MV-4-11 (cell line): ENCODE measurements around the gene FOXN3.

ENCODE experiments used
- DNase-seq: peaks from one replicate; lab custom pipeline; 2025; lab: John Stamatoyannopoulos, UW

The FOXN3 gene

GRCh38 chr14:89330236-89331002 is 86.6 kb downstream of the FOXN3 start:
- DNase-seq, result peak; percentile 68

DNA sequence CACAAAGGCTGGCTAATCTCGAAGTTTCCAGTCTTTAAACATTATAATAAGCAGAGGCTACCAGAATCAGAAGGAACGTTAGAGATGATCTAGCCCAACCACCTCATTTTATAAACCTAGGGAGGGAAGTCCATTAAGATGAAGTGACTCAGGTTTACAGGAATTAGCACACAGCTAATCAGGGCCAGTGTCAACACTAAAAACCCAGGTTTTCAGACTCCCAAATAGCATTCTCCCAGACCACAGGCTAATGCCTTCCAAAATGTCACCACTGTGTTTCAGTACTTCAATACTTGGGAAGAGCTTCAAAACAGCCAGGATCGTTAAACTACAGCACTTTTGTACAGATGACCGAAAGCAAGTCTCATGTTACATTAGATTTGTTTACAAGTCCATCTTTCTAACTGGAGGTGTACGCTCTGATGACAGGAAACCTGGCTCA is 89.2 kb downstream of the FOXN3 start:
- DNase-seq, result no peak

GRCh38 chr14:89325959-89326358 is 91.1 kb downstream of the FOXN3 start:
- DNase-seq, result no peak

GRCh38 chr14:89325299-89325883 is 91.6 kb downstream of the FOXN3 start:
- no peak for DNase-seq

- DNase-seq, result no peak
Observed at GRCh38 chr14:89324501-89325298, 92.3 kb downstream of the FOXN3 start.

DNA sequence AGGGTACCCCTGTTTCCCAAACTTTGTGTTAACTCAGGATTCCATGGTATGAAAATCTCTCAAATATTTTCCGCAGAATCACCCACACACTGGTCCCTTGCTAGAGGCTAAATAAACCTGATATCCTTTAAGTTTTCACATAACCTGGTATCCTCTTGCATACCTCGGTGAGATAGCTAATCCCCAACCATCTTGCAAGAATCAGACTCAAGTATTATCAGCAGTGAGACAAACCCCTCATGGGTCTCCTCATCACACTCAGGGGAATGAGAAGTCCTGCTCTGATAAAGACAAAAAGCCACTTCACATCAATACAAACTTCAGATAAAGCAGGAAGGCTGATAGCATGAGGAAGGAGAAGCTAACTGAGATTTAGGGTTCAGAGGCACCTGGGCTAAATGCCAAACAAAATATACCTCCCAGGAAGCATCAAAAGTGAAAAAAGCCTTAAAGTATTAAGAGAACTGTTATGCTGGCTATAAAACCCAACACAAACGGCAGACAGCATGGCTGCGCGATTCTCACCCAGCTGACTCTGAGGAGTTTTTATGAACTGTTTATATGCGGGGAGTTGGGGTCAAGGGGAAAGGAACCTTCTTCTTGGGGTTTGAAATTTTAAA is 96.5 kb downstream of the FOXN3 start:
- no peak for DNase-seq

- no peak for DNase-seq
Observed at GRCh38 chr14:89319687-89320086, 97.3 kb downstream of the FOXN3 start.

GRCh38 chr14:89317051-89317691 is 99.9 kb downstream of the FOXN3 start:
- DNase-seq, result no peak

- no peak for DNase-seq
Observed at GRCh38 chr14:89315493-89316470, 101.3 kb downstream of the FOXN3 start.

DNA sequence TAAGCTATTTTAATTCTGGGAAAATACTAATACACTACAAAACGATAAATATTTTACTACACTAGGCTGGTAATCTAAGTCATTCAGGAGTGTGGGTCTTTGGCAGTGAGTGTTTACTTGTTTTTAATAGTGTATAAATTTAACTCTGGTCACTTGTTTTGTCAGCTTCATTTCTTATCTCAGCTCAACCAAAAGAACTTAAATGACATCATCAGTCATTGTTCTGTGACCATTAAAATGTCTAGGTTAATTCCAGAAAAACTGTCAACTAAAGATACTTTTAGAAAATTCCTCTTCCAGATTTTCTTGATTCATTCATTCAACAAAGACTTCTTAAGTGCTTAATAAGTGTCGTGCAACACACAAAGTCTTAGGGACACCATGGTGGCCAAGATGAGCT is 102.8 kb downstream of the FOXN3 start:
- no peak for DNase-seq

DNA sequence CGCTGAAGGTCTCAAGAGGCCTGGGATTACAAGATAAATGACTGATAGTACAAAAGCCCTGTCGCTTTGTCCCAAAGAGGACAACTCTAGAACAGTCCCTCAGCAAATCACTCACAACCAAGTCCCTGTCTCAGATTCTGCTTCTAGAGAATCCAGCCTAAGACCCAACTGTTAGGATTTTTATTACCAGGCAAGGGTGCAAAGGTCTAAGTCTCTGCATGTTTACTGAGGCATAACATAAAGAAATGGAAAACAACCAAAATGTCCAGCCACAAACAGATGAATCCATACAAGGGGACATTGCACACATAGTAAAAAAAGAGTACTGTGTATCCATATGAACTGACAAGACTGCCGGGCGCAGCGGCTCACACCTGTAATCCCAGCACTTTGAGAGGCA is 104.1 kb downstream of the FOXN3 start:
- no peak for DNase-seq

DNA sequence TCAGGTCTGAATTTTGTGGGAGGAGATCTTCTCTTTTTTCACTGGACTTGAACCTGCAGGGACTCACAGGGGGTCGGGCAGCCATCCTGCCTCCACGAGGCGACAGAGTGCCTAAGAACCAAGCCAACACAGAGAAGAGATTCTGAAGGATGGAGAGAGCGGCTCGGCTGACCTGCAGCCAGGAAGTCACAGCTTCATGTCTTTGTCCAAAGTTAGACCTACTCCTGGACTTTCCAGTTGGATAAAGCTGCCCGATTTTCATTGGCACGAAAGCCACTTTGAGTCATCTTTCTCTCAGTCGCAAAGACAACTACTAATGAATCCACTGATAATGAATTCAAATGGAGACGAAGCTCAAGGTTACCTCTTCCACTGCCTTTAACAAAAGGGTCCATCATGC is 106.8 kb downstream of the FOXN3 start:
- DNase-seq, result no peak

DNA sequence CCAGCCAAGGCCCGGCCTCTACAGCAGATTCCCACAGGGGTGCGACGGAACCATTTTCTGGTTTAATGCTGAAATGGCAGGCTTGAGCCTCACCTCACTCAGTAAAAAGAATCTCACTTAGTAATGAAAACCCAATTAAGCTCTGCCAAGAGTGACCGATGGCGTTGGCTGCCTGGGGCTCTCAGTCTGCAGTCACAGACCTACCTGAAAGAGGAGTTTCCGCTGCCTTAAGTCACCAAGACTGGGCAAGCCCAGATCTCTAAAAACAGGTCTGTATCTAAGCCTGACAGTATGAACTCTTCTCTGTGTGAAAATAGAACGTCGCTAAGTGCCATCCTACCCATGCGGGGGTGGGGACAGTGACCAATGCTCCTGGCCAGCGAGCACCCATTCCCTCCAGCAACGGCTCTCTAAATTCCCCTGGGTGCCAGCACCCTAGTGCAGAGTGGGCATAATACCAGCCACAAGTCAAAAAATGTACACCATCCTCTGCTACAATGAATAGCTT is 107.3 kb downstream of the FOXN3 start:
- DNase-seq, result no peak

GRCh38 chr14:89308232-89308959 is 108.6 kb downstream of the FOXN3 start:
- DNase-seq, result peak; percentile 64

DNA sequence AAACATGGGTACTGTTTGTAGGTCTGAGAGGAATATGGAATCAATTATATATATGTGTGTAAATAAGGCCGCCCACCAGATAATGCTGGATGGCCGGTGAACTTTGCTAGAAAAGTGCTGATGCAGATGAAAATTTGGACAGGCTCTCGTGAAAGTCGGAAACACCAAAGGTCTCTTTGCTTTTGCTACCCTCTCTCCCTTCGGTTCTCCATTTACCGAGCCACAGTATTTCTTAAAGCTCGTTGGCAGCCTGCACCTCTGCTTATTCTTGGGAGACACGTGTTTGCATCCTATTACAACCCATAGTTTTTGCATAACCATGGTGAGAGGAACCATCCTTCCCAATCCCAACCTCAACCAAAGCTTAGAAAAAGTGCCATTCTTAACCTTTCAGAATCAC is 109.6 kb downstream of the FOXN3 start:
- DNase-seq, result no peak

GRCh38 chr14:89304972-89305703 is 111.9 kb downstream of the FOXN3 start:
- DNase-seq, result peak; percentile 21

DNA sequence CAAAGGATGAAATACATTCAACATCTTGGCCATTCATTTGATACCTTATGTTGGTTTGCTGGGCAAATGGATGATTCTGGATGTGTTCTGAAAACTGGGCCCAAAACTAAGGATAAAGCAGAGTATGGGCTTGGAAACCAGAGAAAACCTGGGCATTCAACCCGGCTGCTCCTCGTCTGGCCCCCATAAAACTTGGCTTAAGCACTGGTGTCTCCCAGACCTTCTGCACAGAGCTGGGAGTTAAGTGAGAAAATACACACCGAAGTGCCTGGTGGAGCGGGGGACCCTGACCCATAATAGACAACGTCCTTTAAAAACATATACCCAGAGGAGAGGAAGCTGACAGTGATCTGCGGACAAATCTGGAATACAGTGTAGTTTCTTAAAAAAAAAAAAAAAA is 112.5 kb downstream of the FOXN3 start:
- DNase-seq, result no peak

DNA sequence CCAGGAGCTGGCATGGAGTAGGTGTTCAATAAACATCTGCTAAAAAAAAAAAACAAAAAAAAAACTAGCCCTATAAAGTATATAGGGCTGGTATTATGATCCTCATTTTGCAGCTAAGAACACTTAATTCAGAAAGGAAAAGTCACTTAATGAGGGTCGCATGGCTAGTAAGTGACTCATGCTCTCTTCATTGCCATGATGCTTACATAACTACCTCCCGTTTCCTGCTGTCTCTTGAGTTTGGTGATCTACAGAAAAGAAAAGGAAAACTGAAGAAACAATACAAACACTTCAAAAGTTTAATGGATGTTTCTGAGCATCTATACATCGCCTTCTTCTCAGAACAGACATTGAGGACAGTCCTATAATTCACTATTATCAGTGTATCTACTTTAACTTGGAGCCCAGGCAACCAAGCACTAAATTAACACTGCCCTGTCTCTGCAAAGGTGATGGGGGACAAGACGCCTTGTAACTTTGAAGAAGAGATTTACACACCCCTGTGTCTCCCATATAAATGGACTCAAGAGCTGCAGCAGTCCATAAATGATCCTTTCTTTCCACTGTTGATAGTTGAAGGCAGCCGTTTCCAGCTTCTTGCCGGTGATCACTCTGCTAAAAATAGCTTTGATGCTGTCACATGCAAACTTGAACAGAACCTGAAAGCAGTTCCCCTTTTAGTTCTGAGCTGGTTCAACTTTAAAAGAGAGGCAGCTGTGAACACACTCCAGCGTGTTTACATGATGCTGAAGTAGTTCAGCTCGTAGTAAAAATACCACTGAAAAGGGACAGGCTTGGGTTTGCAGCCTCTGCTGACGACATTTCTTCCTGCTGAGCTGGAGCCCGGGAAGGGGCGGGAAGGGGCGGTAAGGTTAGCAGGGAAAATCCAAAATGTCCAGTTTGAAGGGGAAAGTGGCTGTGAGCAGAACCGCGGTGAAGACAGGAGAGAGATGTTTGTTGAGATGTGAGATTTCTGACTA is 113.3 kb downstream of the FOXN3 start:
- DNase-seq, result peak; percentile 90
